GOT3 (cell line): ENCODE measurements around the gene TSHZ1.
A peak's percentile ranks its signal among the peaks of the same experiment; 100 is the strongest.

Experiments
- DNase-seq: peaks from one replicate; lab custom pipeline; 2025; ENCODE audit warnings: mixed read lengths; lab: John Stamatoyannopoulos, UW

TSHZ1 gene

DNA sequence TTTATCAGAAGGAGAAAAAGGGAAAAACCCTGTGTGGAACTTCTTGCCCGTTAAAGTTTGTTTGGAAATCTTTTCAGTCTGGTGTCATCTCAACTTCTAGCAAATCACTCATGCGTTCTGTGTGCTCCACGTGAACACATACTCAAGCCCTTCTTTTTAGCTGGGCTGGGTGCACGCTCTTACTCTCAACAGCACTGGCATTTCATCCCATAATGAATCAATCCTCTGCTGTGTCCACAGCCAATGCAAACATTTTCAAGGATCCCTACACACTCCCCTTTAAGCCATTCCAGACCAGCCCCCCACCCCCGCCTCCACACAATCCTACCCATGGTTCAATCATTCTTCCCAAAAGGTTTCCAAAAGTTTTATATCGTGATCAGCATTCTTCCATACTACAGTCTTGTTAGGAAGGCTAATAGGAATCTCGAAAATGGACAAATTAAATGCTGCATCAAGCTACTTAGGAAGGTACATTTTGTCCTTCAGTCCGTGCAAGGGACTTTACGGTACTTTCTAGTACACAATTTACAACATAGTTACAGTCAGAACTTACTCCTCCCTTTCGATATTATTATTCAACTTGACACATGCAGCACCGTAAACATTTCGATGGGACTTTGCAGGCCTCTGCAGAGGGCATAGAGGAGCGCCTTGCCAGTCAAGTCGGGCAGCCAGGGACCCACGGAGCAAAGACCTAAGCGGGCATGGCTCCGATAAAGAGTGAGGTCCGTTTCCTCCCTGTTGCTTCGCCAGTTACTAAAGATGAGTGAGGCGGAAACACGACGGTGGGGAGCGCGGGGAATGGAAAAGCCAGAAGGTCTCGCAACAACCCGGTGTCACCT lies 3.1 kb upstream of the TSHZ1 start:
- DNase-seq: no peak

DNA sequence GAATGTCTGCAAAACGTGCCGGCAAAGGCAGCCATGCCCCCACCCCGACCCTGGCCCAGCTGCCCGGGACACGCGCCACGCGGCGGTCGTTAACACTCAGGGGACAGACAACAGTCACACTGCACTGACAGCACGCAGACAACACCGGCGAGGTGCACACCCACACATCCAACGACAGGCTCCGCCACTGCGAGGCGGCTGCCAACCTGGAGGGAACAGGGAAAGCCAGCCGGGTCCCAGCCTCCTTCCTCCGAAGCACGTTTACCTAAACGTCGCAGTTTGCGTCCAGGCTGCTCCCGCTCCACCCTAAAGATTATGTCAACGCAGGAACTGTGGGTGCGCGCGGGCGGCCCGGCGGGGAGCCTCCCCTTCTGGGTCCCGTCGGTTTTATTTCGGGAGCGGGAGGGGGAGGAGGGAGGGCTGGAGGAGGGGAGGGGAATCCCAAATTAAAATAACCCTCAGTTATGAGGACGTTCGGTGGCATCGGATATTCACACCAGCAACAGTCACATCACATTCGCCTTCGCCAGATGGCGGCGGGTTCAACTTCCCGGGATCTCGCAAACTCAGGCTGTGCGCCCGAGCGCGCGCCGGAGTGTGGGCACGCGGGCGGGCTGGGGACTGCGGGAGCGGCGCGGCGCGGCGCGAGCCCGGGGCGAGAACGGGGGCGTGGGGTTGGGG lies 2.3 kb upstream of the TSHZ1 start:
- no peak for DNase-seq

DNA sequence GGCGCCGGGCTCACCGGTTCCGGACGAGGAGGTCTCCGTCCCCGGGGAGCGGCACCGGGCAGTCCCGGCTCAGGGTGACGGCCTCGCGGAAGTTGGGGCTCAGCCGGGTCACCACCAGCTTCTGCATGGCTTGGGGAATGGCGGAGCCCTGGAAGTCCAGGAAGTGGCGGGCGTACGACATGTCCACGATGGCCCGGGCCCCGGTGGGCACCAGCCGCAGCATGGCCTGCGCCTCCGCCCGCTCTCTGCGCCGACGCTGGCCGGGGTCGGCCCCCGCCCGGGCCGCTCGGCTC lies 1.8 kb upstream of the TSHZ1 start:
- DNase-seq: no peak

DNA sequence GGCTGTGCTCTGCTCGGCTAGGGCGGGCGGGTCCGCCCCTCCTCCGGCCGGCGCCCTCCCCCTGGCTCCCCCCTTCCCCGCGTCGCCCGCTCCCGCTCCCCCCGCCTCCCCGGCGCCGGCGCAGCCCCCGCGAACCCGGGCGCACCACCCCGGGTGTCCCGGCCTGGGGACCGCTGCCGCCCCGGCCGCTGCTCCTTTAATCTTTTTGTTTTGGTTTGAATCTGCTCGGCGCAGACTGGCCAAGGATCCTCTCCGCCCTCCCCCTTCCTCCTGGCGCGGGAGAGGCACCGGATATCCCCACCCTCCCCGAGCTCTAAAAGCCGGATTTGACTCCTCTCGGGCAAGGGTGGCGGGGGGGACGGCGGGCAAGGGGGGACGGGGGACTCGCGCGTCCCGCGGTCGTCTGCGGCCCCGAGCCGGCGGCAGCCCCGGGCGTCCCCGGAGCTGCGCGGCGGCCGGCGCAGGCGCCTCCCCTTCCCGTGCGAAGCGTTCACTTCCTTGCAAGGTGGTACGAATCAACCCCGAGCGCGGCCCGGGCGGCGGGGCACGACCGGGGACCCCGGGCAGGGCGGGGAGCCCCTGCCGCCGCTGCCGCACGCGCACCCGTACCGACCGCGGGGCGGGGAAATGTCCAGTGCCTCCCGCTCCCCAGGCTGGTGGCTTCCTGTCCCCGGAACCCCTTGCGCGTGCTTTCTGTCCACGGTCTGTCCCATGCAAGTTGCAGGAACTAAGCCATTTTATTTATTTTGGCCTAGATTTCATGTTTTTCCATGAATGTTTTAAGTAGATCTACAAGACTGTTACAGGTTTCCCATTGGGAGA lies 1.3 kb upstream of the TSHZ1 start, which contains the start of gene PTGR3:
Gene PTGR3, minus strand, starts transcription at position 11 of the 822 bp plus-strand sequence. CDS start 81 bp downstream, outside the sequence.
- DNase-seq: peak; percentile 7

DNA sequence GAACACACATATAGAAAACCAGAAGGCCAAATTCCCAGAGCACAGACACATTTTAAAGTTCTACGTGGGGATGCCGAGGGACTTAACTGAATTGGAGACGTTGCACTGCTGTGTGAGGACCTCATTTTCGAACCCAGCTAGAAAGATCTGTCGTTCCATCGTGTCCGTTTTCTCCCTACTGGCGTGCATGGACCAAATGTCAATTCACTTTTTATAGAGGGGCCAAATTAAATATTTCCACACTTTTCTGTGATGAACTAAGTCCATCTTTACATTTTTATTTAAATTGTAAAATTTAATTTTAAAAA lies 692 bp upstream of the TSHZ1 start:
- no peak for DNase-seq

DNA sequence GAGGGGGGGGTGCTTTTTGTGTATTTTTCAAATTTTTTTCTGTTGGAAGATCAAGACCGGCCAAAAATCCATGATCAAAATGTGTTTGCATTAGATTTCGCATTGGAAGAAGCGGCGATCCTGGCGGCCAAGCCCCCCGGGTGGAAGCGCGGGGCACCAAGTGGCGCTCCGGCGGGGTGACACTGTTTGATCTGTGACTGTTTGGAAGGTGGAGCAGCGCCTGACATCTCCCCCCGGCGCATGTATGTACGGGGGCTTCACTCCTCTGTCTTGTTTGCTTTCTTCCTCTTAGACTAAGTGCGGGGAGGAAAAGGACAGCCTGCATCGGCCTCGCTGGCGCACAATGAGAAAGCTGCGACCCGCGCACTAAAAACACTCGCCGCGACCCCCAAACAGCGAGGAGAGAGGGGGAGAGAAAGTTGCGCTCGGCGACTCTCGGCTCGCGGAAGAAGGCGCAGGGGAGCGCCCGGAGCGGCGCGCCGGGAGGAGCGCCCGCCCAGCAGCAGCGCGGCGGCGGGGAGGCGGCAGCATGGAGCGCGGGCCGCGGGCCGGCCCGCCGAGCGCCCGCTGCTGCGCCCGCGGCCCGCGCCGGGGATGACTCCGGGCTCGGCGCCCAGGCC lies 515 bp downstream of the TSHZ1 start:
- DNase-seq: no peak

DNA sequence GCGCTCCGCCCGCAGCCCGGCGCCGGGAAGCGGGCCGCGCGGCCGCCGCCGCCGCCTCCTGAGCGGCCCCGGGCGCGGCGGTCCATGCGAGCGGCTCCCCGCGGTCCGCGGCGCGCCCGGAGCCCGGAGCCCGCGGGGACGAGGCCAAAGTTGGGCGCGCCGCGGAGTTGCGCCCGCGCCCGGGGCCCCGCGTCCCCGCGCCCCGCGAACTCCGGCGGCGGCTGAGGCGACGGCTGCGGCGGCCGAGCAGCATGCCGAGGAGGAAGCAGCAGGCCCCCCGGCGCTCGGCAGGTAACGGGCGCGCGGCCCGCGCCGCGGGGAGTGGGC lies 992 bp downstream of the TSHZ1 start:
- no peak for DNase-seq

DNA sequence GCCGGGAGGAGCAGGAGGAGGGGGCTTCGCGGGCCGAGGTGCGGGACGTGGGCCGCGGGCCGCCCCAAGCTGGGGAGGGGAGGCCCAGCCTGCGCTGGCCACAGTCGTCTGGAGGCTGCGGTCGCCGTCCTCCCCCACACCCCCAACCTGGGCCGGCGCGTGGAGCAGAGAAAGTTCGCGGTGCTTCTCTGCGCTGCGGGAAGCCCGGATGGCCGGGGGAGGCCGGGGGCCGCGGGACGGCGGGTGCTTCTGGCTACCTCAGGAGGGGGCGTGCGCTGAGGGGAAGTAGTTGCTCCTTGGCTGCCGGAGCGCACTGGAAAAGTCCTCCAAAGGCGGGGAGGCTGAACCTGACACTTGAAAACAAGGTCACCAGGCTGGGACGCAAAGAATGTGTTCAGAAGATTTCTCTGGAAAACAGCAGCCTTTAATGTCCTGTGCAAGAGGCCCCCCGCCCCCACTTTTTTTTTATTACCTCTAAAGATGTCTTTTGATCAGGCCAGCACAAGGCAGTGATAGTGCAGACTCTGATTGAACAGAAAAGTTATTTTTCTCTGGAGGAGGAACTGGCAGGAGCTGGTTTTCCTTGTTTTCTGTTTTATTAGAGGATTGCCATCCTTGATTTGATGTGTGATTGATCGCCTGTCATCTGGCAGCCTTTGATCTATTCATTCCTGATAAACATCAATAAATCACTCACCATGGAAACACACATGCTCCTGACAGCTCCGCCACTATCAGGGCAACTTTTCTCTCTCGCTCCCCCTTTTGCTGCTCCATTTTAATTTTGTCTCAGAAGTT lies 1.6 kb downstream of the TSHZ1 start:
- no peak for DNase-seq

DNA sequence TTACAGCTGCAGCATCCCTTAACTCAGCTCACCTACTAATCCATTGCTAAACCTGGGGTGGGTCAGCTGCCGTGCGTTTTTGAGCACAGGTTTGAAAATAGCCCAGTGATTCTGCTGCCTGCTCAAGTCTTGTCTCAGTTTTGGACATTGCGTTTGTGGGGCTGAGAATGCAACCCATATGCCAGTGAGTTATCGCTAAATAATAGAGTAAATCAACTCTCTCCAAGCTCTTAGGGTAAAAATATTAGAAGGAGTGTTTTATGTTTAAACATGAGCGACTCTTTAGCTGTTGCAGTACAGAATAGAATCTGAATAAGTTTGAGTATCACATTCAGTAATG lies 2.1 kb downstream of the TSHZ1 start:
- DNase-seq: no peak

DNA sequence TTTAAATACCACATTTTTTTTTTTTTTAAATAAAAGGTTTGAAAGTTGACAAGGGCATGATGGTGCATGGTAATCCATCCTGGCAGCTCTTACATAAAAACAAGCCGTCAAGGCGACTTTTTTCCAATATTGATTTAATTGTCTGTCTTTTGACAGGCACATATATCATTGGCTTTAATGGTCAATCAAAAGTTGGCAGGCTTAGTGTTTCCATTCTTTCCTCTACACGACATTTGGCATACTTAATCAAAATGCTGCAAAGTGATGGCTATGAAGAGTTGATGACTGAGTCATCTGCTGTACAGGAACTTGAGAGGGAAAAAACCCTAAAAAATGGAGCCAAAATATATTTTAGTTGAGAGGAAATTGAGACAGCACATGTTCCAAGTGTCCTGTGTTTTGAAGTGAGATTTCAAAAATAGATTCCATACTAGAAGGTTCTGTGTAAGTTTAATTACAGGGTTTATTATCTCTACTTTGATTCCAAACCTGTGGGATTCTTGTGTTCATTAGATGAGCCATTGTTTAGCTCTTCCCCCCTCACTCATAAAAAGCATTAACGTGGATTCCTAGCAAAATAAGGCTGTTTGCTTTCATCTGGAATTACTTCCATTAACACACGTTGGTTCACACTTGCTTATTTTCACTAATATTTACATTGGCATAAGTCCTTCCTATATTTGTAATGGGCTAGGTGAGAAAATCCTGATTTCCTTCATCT lies 3.2 kb downstream of the TSHZ1 start:
- DNase-seq: no peak

DNA sequence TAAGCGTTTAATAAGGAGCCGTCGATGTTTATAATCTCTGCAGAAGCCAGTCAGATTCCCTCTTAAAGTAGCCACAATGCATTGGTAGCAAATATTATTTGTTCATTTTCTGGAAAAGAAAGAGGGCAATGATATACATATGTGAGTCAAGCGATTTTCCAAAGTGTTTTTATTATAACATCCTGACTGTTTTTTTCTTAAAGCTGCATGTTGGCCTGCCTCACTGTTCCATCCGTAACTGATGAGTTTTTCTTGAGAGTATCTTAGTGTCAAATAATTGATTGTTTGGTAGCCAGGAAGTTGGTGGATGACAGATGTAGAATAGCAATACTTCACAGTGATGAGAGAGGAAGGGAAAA lies 3.7 kb downstream of the TSHZ1 start:
- DNase-seq: no peak

DNA sequence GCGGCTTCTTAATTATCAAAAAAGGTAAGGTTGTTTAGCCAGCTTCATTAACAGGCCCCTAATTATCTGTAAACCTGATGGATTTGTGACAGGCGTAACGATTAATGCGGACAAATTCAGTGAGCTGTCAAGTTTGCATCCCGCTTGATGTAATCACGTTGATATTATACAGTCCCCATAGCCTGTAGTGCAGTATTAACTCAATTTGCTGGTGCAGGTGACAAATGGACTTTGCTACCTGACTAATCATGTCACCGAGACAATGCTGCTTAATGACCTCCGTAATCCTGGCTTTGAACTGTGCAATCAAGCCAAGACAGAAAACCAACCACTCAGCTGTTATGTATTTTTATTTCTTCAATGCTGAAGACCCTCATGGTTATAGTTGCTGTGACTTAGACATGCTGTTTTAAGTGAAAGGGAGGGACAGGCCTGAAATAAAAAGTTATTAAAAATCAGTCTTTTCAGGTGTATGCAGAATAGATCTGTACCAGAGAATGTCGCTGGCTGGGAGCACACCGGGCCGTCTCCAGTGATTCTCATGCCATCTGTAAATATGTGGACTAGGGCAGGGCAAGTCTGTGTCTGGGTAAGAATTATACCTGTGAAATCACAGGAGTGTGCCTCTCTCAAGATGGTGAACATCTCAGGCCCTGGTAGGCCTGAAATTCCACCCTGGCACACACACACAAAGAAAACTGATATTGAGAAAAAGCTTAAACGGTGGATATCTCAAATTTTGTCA lies 4.3 kb downstream of the TSHZ1 start:
- no peak for DNase-seq

DNA sequence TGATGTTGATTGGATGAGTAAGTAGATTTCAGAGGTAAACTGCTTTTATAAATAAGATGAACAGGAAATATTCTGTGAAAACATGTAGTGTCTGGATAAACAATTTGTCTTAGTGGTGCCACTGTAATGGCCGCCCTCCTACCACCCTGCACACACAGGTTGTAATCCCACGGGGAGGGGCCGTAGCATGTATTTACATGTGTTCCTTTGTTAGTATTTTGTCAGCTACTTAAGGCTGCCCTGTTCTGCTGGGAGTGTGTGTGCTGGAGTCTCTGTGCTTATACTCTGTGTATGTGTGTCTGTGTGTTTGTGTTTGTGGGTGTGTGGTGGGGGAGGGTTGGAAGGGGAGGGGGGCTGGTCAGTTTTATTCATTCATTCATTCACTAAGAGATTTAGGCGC lies 5.1 kb downstream of the TSHZ1 start:
- DNase-seq: no peak

DNA sequence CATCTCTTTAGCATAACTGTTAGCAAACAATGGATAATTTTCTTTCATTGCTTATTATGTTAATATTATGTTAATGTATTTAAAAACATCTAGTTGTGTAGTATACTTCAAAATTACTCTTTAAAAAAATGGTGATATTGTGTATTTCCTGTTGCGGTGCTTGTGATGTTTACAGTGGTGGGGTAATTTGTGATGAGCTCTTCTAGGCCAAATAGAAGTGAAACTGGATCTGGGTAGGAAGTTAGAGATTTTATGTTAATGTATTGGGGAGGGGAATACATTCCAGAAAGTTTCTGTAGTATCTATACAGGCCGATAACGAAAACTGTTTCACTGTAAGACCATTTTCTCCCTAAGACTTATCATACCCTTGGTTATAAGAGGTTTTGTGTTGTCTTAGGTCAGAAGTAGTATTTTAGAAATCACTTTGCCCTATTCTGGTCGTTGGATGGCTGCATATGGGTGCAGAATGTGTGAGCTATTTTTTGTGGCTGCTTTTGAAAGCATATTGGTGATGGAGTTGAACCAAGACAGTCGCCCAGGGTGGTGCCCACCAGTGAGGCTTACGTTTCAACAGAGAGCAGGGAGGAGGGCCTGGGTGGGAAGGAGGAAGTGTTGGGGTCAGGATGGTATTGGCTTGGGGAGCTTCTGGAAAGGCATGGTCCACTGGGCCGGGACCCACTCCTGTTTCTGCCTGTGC lies 5.8 kb downstream of the TSHZ1 start:
- DNase-seq: no peak

DNA sequence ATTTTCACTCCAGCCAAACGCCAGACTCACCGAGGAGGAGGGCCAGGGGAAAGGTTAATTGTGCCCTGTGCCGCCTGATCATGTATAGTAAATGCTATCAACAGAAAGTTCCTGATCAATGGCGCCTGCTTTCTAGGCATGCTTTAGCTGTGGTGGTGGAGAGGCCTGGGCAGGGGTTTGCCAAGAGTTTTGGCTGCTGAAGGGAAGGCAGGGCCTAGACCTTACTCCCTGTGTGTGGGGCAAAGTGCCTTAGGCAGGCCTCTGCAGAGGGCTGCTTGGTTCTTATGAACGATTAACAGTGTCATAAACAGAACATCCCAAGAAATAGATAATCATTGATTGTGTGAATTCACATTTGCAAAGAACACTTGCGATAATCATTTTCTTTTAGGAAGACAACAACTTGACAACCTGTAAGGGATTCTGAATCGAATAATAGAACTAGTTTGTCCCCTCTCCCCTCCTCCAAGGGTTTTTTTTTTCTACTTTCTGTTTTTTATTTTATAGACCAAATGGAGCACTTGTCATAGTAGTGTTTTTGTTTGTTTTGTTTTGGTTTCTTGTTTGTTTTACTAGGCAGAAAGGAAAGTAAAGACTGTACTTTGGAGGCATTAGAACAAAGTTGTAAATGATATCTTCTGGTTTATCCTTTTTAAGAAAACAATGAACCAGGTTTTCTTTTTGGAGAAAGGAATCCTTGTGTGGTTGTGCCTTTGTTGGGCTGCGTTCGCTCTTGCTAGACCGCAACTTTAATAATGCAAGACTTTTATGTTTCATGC lies 6.5 kb downstream of the TSHZ1 start:
- no peak for DNase-seq

DNA sequence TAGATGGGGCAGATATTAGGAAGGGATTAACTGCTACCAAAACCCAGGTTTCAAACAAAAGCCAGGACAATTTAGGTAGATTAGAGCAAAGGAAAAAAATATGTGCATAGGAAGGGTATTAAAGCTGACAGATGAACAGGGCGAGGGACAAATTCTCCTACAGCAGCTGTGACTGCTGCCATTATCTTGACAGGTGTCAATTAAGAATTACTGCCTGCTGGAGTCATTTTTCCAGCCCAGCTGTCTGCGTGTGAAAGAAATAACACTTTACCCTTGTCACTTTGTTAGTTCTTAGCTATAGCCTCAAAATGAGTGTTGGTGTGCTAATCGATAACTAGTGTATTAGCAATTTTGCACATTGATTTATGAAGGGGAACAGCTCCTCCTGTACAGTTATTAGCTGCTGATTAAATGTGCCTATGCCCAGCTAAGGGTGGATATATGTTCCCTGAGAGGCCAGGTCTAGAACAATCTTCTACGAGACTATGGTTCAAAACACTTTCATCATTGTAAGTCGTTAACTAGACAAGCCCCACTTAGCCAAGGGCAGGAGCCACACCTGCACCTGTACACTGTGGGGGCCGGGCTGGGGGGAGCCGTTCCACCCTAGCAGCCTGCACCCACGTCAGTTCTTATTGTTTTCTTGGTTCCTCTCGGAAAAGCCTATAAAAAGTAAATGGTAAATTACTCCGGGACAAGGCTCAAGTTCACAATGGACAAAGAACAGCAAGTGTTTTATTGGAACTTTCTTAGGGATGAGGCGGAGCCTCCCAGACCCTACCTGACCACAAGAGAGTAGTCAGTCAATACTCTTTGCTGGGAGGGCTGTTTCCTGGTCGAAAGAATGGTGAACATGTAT lies 7.7 kb downstream of the TSHZ1 start:
- no peak for DNase-seq

DNA sequence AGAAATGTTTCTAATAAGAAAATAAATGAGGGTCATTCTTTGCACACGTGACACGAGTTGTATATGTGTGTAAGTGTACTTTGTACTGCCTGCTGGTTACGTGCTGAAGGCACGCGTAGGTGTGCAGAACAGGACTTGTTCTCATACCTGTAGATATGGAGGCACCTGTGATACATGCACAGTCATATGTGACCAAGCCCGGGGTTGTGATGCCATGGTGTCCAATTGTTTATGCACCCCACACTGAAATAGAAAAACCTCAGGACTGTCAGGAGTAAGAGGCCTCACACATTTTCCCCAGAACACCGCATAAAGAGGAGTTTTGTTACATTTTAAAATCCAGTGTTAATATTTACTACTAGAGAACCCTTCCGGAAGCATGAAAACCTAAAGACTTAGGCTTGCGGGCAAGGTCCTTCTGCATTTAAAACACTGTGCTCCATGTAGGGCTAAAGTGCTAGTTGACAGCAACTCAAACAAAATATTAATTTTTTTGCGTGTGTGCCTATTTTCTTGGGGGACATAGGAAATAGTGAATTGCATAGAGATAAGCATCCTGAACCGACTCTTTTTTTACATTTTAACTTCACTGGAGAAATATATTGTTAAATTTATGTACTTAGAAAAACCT lies 9.3 kb downstream of the TSHZ1 start:
- DNase-seq: no peak
